ENCODE measurements around the gene MT1X. TPM values are rescaled to one million over a fixed set of nuclear protein-coding genes. Genes with fewer than 3 reads are reported as not detected.

The MT1X gene
- total RNA-seq, 2 donors from 2014 or later: 268 to 697 TPM

DNA sequence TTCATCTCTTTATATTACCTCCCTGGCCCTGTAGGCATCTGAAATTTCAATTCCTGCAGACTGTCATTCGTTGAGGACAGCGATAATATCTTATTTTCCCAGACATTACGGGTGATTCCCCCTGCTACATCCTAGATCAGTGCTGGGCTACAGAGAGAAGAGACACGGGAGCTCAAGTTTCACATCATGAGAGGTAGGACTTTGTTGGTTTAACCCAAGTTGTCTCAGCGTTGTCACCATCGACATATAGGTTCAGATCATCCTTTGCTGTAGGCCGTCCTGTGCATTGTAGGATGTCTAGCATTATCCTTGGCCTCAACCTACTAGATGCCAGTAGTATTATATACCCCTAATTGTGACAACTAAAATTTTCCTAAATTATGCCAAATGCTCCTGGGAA lies 19.3 kb downstream of the MT1X start:
- Histone ChIP-seq H3K36me3 (no peaks in the 10 kb centered on the region), H3K4me3 (no peak overlapping the region), H3K27ac (no peak overlapping the region), H3K9me3 (no peaks in the 10 kb centered on the region), H3K4me1 (replicated peaks) (no peaks in the 10 kb centered on the region), H3K27me3 (replicated peaks; ENCODE audit: insufficient read depth) (no peaks in the 10 kb centered on the region)
- TF ChIP-seq POLR2A (IDR thresholded peaks at IDR 0.05) (no peak), POLR2AphosphoS5 (IDR thresholded peaks at IDR 0.05) (no peak)
- TF ChIP-seq, protein P1, sequence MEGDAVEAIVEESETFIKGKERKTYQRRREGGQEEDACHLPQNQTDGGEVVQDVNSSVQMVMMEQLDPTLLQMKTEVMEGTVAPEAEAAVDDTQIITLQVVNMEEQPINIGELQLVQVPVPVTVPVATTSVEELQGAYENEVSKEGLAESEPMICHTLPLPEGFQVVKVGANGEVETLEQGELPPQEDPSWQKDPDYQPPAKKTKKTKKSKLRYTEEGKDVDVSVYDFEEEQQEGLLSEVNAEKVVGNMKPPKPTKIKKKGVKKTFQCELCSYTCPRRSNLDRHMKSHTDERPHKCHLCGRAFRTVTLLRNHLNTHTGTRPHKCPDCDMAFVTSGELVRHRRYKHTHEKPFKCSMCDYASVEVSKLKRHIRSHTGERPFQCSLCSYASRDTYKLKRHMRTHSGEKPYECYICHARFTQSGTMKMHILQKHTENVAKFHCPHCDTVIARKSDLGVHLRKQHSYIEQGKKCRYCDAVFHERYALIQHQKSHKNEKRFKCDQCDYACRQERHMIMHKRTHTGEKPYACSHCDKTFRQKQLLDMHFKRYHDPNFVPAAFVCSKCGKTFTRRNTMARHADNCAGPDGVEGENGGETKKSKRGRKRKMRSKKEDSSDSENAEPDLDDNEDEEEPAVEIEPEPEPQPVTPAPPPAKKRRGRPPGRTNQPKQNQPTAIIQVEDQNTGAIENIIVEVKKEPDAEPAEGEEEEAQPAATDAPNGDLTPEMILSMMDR (IDR thresholded peaks at IDR 0.05): no peak
- no peak for DNase-seq (ENCODE audit: low spot score)
- WGBS: 84% methylated on average over 7 of the region's 7 CpGs
- intact Hi-C loops (cut with DNase I): loop anchor here (2.0 to 5.0 kb wide), 3 partner anchors 27 to 187 kb away; no protein-coding TSS in a partner anchor

DNA sequence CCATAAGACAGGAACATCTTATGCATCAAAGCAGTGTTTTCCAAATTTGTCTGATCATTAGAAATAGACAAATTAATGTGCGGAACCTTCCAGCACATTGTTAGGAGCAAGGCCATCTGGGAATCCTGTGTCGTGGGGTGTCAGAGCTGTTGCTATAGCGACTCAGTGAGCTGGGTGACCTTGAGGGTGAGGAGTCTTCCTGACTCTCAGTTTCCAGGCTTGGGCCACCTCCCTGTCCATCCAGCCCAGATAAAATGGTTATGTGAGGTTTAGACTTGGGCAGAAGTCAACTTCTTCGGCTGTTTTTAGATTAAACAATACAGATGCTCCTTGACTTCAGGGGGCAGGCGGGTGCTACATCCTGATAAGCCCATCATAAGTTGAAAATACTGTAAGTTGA lies 20.6 kb downstream of the MT1X start:
- no peak for DNase-seq (ENCODE audit: low spot score)
- H3K4me1 ChIP-seq (replicated peaks): no peaks in the 10 kb centered on the region
- H3K4me3 ChIP-seq: no peak overlapping the region
- H3K27ac ChIP-seq: no peak overlapping the region
- H3K36me3 ChIP-seq: no peaks in the 10 kb centered on the region
- intact Hi-C loops (cut with DNase I): loop anchor here (5.0 kb wide), 1 partner anchor 101 kb away; no protein-coding TSS in a partner anchor
- no peaks in the 10 kb centered on the region for H3K9me3 ChIP-seq
- 95% methylated on average over 5 of the region's 5 CpGs for WGBS
- TF ChIP-seq, protein P1 (IDR thresholded peaks at IDR 0.05): no peak
- no peak for TF ChIP-seq POLR2AphosphoS5 (IDR thresholded peaks at IDR 0.05)
- no peak for TF ChIP-seq POLR2A (IDR thresholded peaks at IDR 0.05)
- H3K27me3 ChIP-seq (replicated peaks; ENCODE audit: insufficient read depth): no peaks in the 10 kb centered on the region

DNA sequence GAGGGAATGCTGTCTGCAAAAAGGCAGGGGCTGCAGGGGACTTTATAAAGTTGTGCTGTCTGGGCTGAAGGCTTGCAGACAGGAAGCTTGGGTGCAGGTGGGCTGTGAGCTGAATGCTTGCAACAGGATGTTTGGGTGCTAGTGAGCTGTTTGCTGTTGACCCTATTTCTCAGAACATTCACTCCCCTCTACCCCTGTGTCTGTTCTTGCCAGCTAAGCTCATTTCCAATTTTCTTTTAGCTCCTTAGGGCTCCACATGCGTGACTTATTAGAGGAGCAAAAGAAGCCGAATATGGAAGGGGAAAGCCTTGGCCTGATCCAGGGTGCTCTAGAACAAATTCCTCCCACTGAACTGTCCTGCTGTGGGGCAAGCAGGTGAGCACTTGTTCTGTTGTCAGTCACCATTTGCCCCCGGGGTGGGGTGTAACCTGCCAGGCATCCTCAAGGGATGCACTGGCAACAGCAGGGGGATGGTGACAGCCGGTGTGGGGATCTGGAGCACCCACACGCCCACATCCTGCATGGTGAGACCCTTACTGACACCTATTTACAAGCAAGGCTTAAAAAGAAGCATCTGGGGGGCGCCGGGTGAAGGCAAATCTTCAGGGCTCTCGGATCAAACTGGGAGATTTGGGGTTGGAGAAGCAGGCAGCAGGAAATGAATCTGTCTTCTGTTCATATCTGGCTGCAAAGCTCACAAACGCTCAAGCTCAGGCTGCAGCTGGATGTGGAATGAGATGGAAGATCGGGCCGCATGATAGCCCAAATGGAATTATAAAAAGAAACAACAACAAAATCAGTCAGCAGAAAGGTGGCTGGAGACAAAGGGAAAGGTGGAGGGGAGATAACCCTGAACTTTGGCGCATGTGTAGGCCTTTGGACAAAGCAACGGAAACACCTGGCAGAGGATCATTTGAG lies 26.5 kb downstream of the MT1X start:
- TF ChIP-seq, protein P1 (IDR thresholded peaks at IDR 0.05): no peak
- no peak for TF ChIP-seq POLR2AphosphoS5 (IDR thresholded peaks at IDR 0.05)
- no peak for TF ChIP-seq POLR2A (IDR thresholded peaks at IDR 0.05)
- no peak for DNase-seq (ENCODE audit: low spot score)
- 53% methylated on average over 13 of the region's 13 CpGs for WGBS
- Histone ChIP-seq H3K36me3 (no peaks in the 10 kb centered on the region), H3K9me3 (no peaks in the 10 kb centered on the region), H3K4me3 (no peak overlapping the region), H3K27ac (no peak overlapping the region), H3K27me3 (replicated peaks; ENCODE audit: insufficient read depth) (no peaks in the 10 kb centered on the region), H3K4me1 (replicated peaks) (no peaks in the 10 kb centered on the region)
- intact Hi-C loops (cut with DNase I): no loop called here

DNA sequence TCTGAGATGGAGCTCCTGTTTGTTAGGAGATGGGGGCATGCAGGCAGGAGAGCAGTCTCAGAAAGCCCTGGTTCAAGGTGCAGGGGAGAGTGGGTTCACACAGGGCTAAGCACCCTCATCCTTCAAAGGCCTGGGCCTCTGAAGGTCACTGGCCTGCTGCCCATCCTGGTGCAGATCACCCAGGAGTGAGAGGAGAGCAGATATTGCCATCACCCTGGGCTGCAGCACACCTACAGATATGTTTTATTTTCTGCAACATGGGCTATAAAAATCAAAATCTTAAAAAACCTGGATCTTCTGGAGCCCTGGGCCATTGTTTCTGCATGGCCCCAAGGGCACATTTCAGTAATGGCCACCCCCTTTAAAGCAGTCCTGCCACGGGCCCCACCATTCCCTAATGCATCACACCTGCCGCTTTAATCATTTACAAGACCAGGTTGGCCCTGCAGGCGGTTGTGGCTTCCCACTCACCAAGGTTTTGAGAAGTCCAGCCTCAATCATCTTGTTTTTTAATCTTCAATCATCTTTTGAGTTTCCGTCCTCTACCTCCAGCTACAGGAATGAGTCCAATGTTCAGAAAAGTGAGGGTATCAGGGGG lies 27.3 kb downstream of the MT1X start:
- Histone ChIP-seq H3K4me1 (replicated peaks) (no peaks in the 10 kb centered on the region), H3K36me3 (no peaks in the 10 kb centered on the region), H3K27ac (no peak overlapping the region), H3K9me3 (no peaks in the 10 kb centered on the region), H3K4me3 (no peak overlapping the region), H3K27me3 (replicated peaks; ENCODE audit: insufficient read depth) (no peaks in the 10 kb centered on the region)
- intact Hi-C loops (cut with DNase I): no loop called here
- WGBS: 93% methylated on average over 4 of the region's 4 CpGs
- DNase-seq (ENCODE audit: low spot score): no peak
- TF ChIP-seq POLR2A (IDR thresholded peaks at IDR 0.05) (no peak), POLR2AphosphoS5 (IDR thresholded peaks at IDR 0.05) (no peak)
- TF ChIP-seq, protein P1 (IDR thresholded peaks at IDR 0.05): no peak
